Muscle layer of colon (tissue), 2 donors: ENCODE measurements around the gene PODNL1.

Source experiments
- H3K27ac ChIP-seq: one replicate; pipeline ENCODE4 v1.7.0; 2013; ENCODE audit warnings: low read depth, mild to moderate bottlenecking, low read length, moderate library complexity
- H3K27me3 ChIP-seq, 2 donors: one replicate each; pipeline ENCODE4 v1.7.0; 2013; ENCODE audit warnings: low read length in 2 of 2, mild to moderate bottlenecking in 2 of 2; ENCODE audit not compliant: insufficient read depth in 2 of 2, control insufficient read depth in 1 of 2
- H3K36me3 ChIP-seq: one replicate; pipeline ENCODE4 v1.7.0; 2013; ENCODE audit warnings: mild to moderate bottlenecking, low read length; ENCODE audit not compliant: insufficient read depth
- H3K4me1 ChIP-seq: one replicate; pipeline ENCODE4 v1.7.0; 2013; ENCODE audit warnings: mild to moderate bottlenecking, low read length; ENCODE audit not compliant: insufficient read depth
- H3K4me3 ChIP-seq, 2 donors: one replicate each; pipeline ENCODE4 v1.7.0; 2013; ENCODE audit warnings: low read length in 2 of 2, low read depth in 1 of 2, mild to moderate bottlenecking in 1 of 2, moderate library complexity in 1 of 2
- H3K9ac ChIP-seq: one replicate; pipeline ENCODE4 v1.7.0; 2013; ENCODE audit warnings: low read length
- H3K9me3 ChIP-seq: one replicate; pipeline ENCODE4 v1.7.0; 2013; ENCODE audit warnings: mild to moderate bottlenecking, low read length
- donor health status: abdominal sarcoma.
- donor health status: Adenocarcinoma of cecum.

The PODNL1 gene

GRCh38 chr19:13954185-13954584 is 16.0 kb upstream of the PODNL1 start:
- no peak overlapping the region for H3K27ac ChIP-seq
- peaks cover 13% of the 10 kb centered on the region for H3K4me1 ChIP-seq
- H3K27me3 ChIP-seq, result no peaks in the 10 kb centered on the region
- H3K9me3 ChIP-seq, result no peaks in the 10 kb centered on the region
- H3K9ac ChIP-seq, result no peak overlapping the region
- H3K36me3 ChIP-seq, result peaks cover 36% of the 10 kb centered on the region
- no peak overlapping the region for H3K4me3 ChIP-seq

- Histone ChIP-seq H3K27ac (no peak overlapping the region), H3K9ac (peak overlapping the region; percentile 42)
These were observed 14.8 kb upstream of the PODNL1 start for GRCh38 chr19:13952931-13953531.

GRCh38 chr19:13952154-13952930 is 14.1 kb upstream of the PODNL1 start, which contains the start of gene DCAF15:
Gene DCAF15, plus strand, starts transcription at chr19:13952509. Its CDS starts 4 bp downstream, at chr19:13952513.
- Histone ChIP-seq H3K4me1 (peaks cover 13% of the 10 kb centered on the region), H3K27me3 (no peaks in the 10 kb centered on the region), H3K27ac (peak within 1 kb of the TSS; percentile 78), H3K36me3 (peaks cover 20% of the 10 kb centered on the region), H3K9ac (peak within 1 kb of the TSS; percentile 42), H3K4me3 (peak within 1 kb of the TSS; percentile 81 to 85), H3K9me3 (no peaks in the 10 kb centered on the region)

More at GRCh38 chr19:13952931-13953531, 14.8 kb upstream of the PODNL1 start:
- H3K9me3 ChIP-seq, result no peaks in the 10 kb centered on the region
- H3K4me1 ChIP-seq, result peaks cover 13% of the 10 kb centered on the region
- H3K27me3 ChIP-seq, result no peaks in the 10 kb centered on the region
- H3K36me3 ChIP-seq, result peaks cover 27% of the 10 kb centered on the region
- H3K4me3 ChIP-seq, result peak overlapping the region; percentile 81 to 85

GRCh38 chr19:13951799-13952153 is 13.6 kb upstream of the PODNL1 start:
- H3K4me3 ChIP-seq, result peak overlapping the region; percentile 15 to 60
- no peaks in the 10 kb centered on the region for H3K9me3 ChIP-seq
- H3K36me3 ChIP-seq, result peaks cover 15% of the 10 kb centered on the region
- H3K27me3 ChIP-seq, result no peaks in the 10 kb centered on the region
- no peak overlapping the region for H3K9ac ChIP-seq
- H3K27ac ChIP-seq, result no peak overlapping the region
- H3K4me1 ChIP-seq, result peaks cover 13% of the 10 kb centered on the region

- Histone ChIP-seq H3K4me1 (peaks cover 13% of the 10 kb centered on the region), H3K36me3 (peaks cover 9% of the 10 kb centered on the region), H3K9me3 (no peaks in the 10 kb centered on the region), H3K9ac (no peak overlapping the region), H3K27ac (no peak overlapping the region), H3K27me3 (no peaks in the 10 kb centered on the region), H3K4me3 (no peak overlapping the region)
These were observed 12.8 kb upstream of the PODNL1 start for GRCh38 chr19:13951043-13951442.

GRCh38 chr19:13946414-13946813 is 8.2 kb upstream of the PODNL1 start:
- Histone ChIP-seq H3K9ac (no peak overlapping the region), H3K27ac (no peak overlapping the region), H3K9me3 (no peaks in the 10 kb centered on the region), H3K36me3 (no peaks in the 10 kb centered on the region), H3K4me3 (no peak overlapping the region), H3K27me3 (no peaks in the 10 kb centered on the region), H3K4me1 (no peaks in the 10 kb centered on the region)

- Histone ChIP-seq H3K9me3 (no peaks in the 10 kb centered on the region), H3K27me3 (peaks cover 6 to 18% of the 10 kb centered on the region in 2 donors), H3K4me3 (no peak overlapping the region), H3K4me1 (no peaks in the 10 kb centered on the region), H3K36me3 (no peaks in the 10 kb centered on the region), H3K27ac (no peak overlapping the region), H3K9ac (no peak overlapping the region)
These were observed 3.9 kb upstream of the PODNL1 start for GRCh38 chr19:13942023-13942684.

GRCh38 chr19:13937479-13938300 is 527 bp downstream of the PODNL1 start:
- Histone ChIP-seq H3K9me3 (no peaks in the 10 kb centered on the region), H3K4me3 (no peak overlapping the region), H3K36me3 (no peaks in the 10 kb centered on the region), H3K9ac (no peak overlapping the region), H3K27me3 (peaks cover 6 to 30% of the 10 kb centered on the region in 2 donors), H3K27ac (no peak overlapping the region), H3K4me1 (no peaks in the 10 kb centered on the region)

- H3K36me3 ChIP-seq, result no peaks in the 10 kb centered on the region
- H3K27ac ChIP-seq, result no peak overlapping the region
- H3K4me1 ChIP-seq, result no peaks in the 10 kb centered on the region
- H3K4me3 ChIP-seq, result no peak overlapping the region
- peaks cover 6 to 30% of the 10 kb centered on the region in 2 donors for H3K27me3 ChIP-seq
- H3K9ac ChIP-seq, result no peak overlapping the region
- no peaks in the 10 kb centered on the region for H3K9me3 ChIP-seq
These were observed 2.3 kb downstream of the PODNL1 start for GRCh38 chr19:13935765-13936510.

GRCh38 chr19:13934785-13935109 is 3.5 kb downstream of the PODNL1 start:
- H3K36me3 ChIP-seq, result no peaks in the 10 kb centered on the region
- H3K27ac ChIP-seq, result no peak overlapping the region
- H3K4me1 ChIP-seq, result no peaks in the 10 kb centered on the region
- no peaks in the 10 kb centered on the region for H3K9me3 ChIP-seq
- no peak overlapping the region for H3K9ac ChIP-seq
- no peak overlapping the region for H3K4me3 ChIP-seq
- H3K27me3 ChIP-seq, result peaks cover 6 to 30% of the 10 kb centered on the region in 2 donors
